ENCODE measurements around the gene ALPP.
"Not testable (repeated sequence)": the region's sequence is repeated elsewhere in the genome, so short reads cannot be mapped to it uniquely, and the experiment has no call there.

ALPP gene

GRCh38 chr2:232422051-232422450 is 43.5 kb downstream of the ALPP start:
- no peak for DNase-seq (ENCODE audit: low read depth in 2 of 2)

- DNase-seq (ENCODE audit: low read depth in 2 of 2) = not testable (repeated sequence)
Observed at GRCh38 chr2:232422996-232423395, 44.4 kb downstream of the ALPP start.

GRCh38 chr2:232423407-232423806 is 44.9 kb downstream of the ALPP start:
- DNase-seq (ENCODE audit: low read depth in 2 of 2) = not testable (repeated sequence)

- DNase-seq (ENCODE audit: low read depth in 2 of 2) = no peak
Observed at GRCh38 chr2:232431705-232432590, 53.4 kb downstream of the ALPP start.

Data from stimulated activated CD4-positive, alpha-beta T cell treated with anti-CD3 and anti-CD28 coated beads, Interleukin-15, amount 100 ng/mL, for 48 hours (primary cell).